PC-9 (cell line): ENCODE results near the gene SFMBT2.

Experiments used
- CTCF ChIP-seq: fragments of 200-600 bp; sonication (generic); conservative IDR thresholded peaks from 2 replicates; pipeline ENCODE4 v1.6.1; 2017; ENCODE audit warnings: mixed run types, antibody characterized with exemption, mild to moderate bottlenecking, moderate library complexity
- EZH2 ChIP-seq: fragments of 200-600 bp; sonication (generic); IDR thresholded peaks from 2 replicates; pipeline ENCODE4 v1.8.0; 2017; ENCODE audit warnings: antibody characterized with exemption, low read depth

GRCh38 chr10:7378602-7379403 lies 32.0 kb downstream of the SFMBT2 start:
- TF ChIP-seq CTCF, result no peak
- no peak for TF ChIP-seq EZH2
